ENCODE data around the gene ATP11C. TPM values are rescaled to one million over a fixed set of nuclear protein-coding genes. Genes with fewer than 3 reads are reported as not detected.
"Not testable (repeated sequence)": the region's sequence is repeated elsewhere in the genome, so short reads cannot be mapped to it uniquely, and the experiment has no call there.

Gene ATP11C
- polyA plus RNA-seq, 3 donors: 39.4 to 44.5 (median 41.4) TPM

GRCh38 chrX:139864640-139865039 lies 68.2 kb downstream of the ATP11C start:
- DNase-seq (ENCODE audit: low read depth in 3 of 3, low spot score in 2 of 3): no peak

GRCh38 chrX:139862208-139862607 lies 70.6 kb downstream of the ATP11C start:
- DNase-seq (ENCODE audit: low read depth in 3 of 3, low spot score in 2 of 3): no peak

GRCh38 chrX:139856826-139857225 lies 76.0 kb downstream of the ATP11C start:
- DNase-seq (ENCODE audit: low read depth in 3 of 3, low spot score in 2 of 3): not testable (repeated sequence)

- no peak for DNase-seq (ENCODE audit: low read depth in 3 of 3, low spot score in 2 of 3)
These were observed 81.1 kb downstream of the ATP11C start for GRCh38 chrX:139851730-139852129.

GRCh38 chrX:139850968-139851367 lies 81.9 kb downstream of the ATP11C start:
- no peak for DNase-seq (ENCODE audit: low read depth in 3 of 3, low spot score in 2 of 3)

- DNase-seq (ENCODE audit: low read depth in 3 of 3, low spot score in 2 of 3): no peak
These were observed 88.0 kb downstream of the ATP11C start for GRCh38 chrX:139844884-139845283.

GRCh38 chrX:139844163-139844562 lies 88.7 kb downstream of the ATP11C start:
- no peak for DNase-seq (ENCODE audit: low read depth in 3 of 3, low spot score in 2 of 3)

GRCh38 chrX:139842326-139843185 lies 90.3 kb downstream of the ATP11C start:
- no peak for DNase-seq (ENCODE audit: low read depth in 3 of 3, low spot score in 2 of 3)

GRCh38 chrX:139836335-139836734 lies 96.5 kb downstream of the ATP11C start:
- not testable (repeated sequence) for DNase-seq (ENCODE audit: low read depth in 3 of 3, low spot score in 2 of 3)

- no peak for DNase-seq (ENCODE audit: low read depth in 3 of 3, low spot score in 2 of 3)
These were observed 98.0 kb downstream of the ATP11C start for GRCh38 chrX:139834879-139835278.

- no peak for DNase-seq (ENCODE audit: low read depth in 3 of 3, low spot score in 2 of 3)
These were observed 100.0 kb downstream of the ATP11C start for GRCh38 chrX:139832718-139833309.

GRCh38 chrX:139831675-139832456 lies 101.0 kb downstream of the ATP11C start:
- no peak for DNase-seq (ENCODE audit: low read depth in 3 of 3, low spot score in 2 of 3)

GRCh38 chrX:139831017-139831416 lies 101.8 kb downstream of the ATP11C start:
- DNase-seq (ENCODE audit: low read depth in 3 of 3, low spot score in 2 of 3): no peak

- DNase-seq (ENCODE audit: low read depth in 3 of 3, low spot score in 2 of 3): no peak
These were observed 104.0 kb downstream of the ATP11C start for GRCh38 chrX:139828830-139829229.

- DNase-seq (ENCODE audit: low read depth in 3 of 3, low spot score in 2 of 3): no peak
These were observed 104.8 kb downstream of the ATP11C start for GRCh38 chrX:139828033-139828432.

- no peak for DNase-seq (ENCODE audit: low read depth in 3 of 3, low spot score in 2 of 3)
These were observed 106.5 kb downstream of the ATP11C start for GRCh38 chrX:139826065-139827044.

GRCh38 chrX:139825618-139826017 lies 107.2 kb downstream of the ATP11C start:
- no peak for DNase-seq (ENCODE audit: low read depth in 3 of 3, low spot score in 2 of 3)

GRCh38 chrX:139823806-139824205 lies 109.0 kb downstream of the ATP11C start:
- DNase-seq (ENCODE audit: low read depth in 3 of 3, low spot score in 2 of 3): no peak

GRCh38 chrX:139820358-139820984 lies 112.4 kb downstream of the ATP11C start:
- DNase-seq (ENCODE audit: low read depth in 3 of 3, low spot score in 2 of 3): no peak

- DNase-seq (ENCODE audit: low read depth in 3 of 3, low spot score in 2 of 3): no peak
These were observed 116.6 kb downstream of the ATP11C start for GRCh38 chrX:139816204-139816603.
